Fibroblast of pulmonary artery (primary cell): ENCODE results near the gene MT1E.
A peak's percentile ranks its signal among the peaks of the same experiment; 100 is the strongest.

Experiments
- DNase-seq: peaks from one replicate; pipeline ENCODE4 v3.0.0-alpha.2; 2010; ENCODE audit warnings: low read depth
- H3K4me3 ChIP-seq: replicated peaks from 2 replicates; pipeline ENCODE4 v1.5.1; 2011; ENCODE audit warnings: low read depth, mild to moderate bottlenecking, control low read depth, low read length, moderate library complexity
- CTCF ChIP-seq: IDR thresholded peaks from 2 replicates; pipeline ENCODE4 v1.5.1; 2011; ENCODE audit warnings: mild to moderate bottlenecking, control low read depth, low read length, inconsistent platforms; ENCODE audit errors: missing control alignments

The MT1E gene

GRCh38 chr16:56632848-56633365, 7.3 kb downstream of the MT1E start:
- no peak for TF ChIP-seq CTCF
- DNase-seq: no peak
- peak overlapping the region; percentile 43 for H3K4me3 ChIP-seq

DNA sequence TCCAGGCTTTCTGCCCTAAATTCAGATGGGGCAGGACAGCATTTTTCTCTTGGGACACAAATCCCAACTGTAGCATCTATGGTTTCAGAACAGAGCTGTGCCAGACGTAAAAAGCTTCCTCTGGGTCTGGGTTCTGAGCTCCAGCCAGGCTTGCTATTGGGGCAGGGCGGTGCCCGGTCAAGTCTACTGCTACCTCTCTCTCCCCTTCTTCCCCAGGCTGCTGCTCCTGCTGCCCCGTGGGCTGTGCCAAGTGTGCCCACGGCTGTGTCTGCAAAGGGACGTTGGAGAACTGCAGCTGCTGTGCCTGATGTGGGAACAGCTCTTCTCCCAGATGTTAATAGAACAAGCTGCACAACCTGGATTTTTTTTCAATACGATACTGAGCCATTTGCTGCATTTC, 8.0 kb downstream of the MT1E start:
- no peak for TF ChIP-seq CTCF
- H3K4me3 ChIP-seq: no peak overlapping the region
- no peak for DNase-seq

DNA sequence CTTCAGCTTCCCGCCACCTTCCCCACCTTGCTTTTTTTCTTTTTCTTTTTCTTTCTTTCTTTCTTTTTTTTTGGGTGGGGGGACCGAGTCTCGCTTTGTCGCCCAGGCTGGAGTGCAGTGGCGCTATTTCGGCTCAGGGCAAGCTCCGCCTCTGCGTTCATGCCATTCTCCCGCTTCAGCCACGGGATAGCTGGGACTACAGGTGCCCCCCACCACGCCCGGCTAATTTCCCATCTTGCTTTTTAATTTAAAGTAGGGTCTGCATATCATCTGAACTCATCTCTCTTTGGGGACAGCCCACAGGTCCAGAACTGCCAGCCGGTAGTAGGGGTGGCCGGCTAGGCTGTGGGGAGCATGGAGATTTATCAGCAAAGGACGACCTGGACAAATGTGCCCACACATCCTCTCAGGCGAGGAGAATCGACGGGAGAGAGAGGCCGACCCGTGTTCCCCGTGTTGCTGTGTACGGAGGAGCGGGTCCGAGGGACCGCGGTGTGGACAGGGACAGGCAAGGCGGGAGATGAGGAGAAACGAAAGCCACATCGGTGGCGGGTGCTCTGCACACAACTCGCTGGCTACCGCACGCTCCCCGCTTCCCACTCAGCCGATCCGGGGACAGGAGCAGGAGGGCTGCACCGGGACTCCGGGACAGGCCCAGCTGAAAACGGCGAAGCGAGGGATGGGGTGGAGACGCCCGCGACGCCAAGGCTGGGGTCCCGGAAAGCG, 9.3 kb downstream of the MT1E start:
- no peak for DNase-seq
- H3K4me3 ChIP-seq: peak overlapping the region; percentile 22
- no peak for TF ChIP-seq CTCF

GRCh38 chr16:56635441-56635967, 9.9 kb downstream of the MT1E start:
- H3K4me3 ChIP-seq: peak overlapping the region; percentile 22
- DNase-seq: no peak
- TF ChIP-seq CTCF: no peak

DNA sequence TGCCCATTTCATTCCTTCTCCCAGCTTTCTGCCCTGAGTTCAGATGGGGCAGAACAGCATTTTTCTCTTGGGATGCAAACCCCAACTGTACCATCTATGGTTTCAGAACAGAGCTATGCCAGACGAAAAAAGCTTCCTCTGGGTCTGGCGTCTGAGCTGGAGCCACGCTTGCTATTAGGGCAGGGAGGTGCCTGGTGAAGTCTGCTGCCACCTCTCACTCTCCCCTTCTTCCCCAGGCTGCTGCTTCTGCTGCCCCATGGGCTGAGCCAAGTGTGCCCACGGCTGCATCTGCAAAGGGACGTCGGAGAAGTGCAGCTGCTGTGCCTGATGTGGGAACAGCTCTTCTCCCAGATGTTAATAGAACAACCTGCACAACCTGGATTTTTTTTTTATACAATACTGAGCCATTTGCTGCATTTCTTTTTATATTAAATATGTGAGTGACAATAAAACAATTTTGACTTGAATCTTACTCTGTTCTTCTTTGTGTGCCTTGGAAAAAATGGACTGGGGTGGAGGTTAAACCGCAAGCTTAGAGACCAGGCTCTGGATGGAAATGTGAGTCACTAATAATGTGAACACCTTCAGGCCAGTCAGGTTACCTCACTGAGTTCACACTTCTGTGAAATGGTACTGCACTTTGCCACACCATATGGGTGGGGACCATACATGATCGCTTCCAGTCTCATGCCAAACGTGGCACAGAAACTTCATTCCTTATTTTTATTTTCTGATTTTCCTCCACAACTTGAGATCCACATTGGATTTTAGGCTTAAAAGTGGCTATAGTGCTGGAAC, 11.2 kb downstream of the MT1E start:
- no peak for TF ChIP-seq CTCF
- no peak overlapping the region for H3K4me3 ChIP-seq
- no peak for DNase-seq

DNA sequence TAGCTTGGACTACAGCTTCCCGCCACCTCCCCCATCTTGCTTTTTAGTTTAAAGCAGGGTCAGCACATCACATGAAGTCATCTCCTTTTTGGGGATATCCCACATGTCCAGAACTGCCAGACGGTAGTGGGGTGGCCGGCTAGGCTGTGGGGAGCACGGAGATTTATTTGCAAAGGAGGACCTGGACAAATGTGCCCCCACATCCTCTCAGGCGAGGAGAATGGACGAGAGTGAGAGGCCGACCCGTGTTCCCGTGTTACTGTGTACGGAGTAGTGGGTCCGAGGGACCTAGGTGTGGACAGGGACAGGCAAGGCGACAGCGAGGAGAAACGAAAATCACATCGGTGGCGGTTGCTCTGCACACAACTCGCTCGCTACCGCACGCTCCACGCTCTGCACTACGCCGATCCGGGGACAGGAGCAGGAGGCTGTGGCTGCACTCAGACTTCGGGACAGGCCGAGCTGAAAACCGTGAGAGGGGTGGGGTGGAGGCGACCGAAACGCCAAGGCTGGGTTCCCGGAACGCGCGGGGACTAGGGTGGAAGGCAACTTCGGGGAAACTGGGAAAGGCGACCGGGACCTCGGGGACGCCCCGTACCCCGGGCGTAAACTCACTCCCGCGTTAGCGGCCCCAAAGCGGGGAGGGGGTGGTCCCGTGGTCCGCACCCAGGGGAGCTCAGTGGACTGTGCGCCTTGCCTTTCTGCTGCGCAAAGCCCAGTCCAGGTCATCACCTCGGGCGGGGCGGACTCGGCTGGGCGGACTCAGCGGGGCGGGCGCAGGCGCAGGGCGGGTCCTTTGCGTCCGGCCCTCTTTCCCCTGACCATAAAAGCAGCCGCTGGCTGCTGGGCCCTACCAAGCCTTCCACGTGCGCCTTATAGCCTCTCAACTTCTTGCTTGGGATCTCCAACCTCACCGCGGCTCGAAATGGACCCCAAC, 12.5 kb downstream of the MT1E start, which contains the start of gene MT1A:
MT1A (plus strand) TSS at position 853 of the 937 bp plus-strand sequence; CDS start at position 926, 73 bp downstream.
- peak within 1 kb of the TSS; percentile 60 for H3K4me3 ChIP-seq
- peak; percentile 49 for DNase-seq
- no peak for TF ChIP-seq CTCF
